DMS114 treated with DMSO at 0.1 percent for 48 hours (cell line): ENCODE measurements around the gene MINDY2.

ENCODE experiments used
- DNase-seq: peaks from one replicate; lab custom pipeline; 2025; ENCODE audit not compliant: unreplicated experiment; lab: John Stamatoyannopoulos, UW

MINDY2 gene

GRCh38 chr15:58770857-58771620 is at the start of gene MINDY2:
TSS of gene MINDY2 (plus strand) at chr15:58771302. CDS start at chr15:58771396, 94 bp downstream.
- DNase-seq = peak; percentile 97

GRCh38 chr15:58724466-58724865 is 46.6 kb upstream of the MINDY2 start:
- DNase-seq = no peak

- DNase-seq = no peak
These were observed 44.2 kb upstream of the MINDY2 start for GRCh38 chr15:58726867-58727266.

GRCh38 chr15:58731756-58732535 is 39.2 kb upstream of the MINDY2 start:
- no peak for DNase-seq

GRCh38 chr15:58732625-58733363 is 38.3 kb upstream of the MINDY2 start:
- DNase-seq = no peak

GRCh38 chr15:58734859-58735258 is 36.2 kb upstream of the MINDY2 start:
- no peak for DNase-seq

GRCh38 chr15:58736018-58736643 is 35.0 kb upstream of the MINDY2 start:
- no peak for DNase-seq

GRCh38 chr15:58737298-58737697 is 33.8 kb upstream of the MINDY2 start:
- no peak for DNase-seq

- no peak for DNase-seq
These were observed 32.9 kb upstream of the MINDY2 start for GRCh38 chr15:58738046-58738707.

- DNase-seq = no peak
These were observed 30.7 kb upstream of the MINDY2 start for GRCh38 chr15:58740436-58740835.

- DNase-seq = no peak
These were observed 30.1 kb upstream of the MINDY2 start for GRCh38 chr15:58741032-58741431.

- no peak for DNase-seq
These were observed 28.9 kb upstream of the MINDY2 start for GRCh38 chr15:58742022-58742813.

- no peak for DNase-seq
These were observed 28.1 kb upstream of the MINDY2 start for GRCh38 chr15:58742819-58743502.

- no peak for DNase-seq
These were observed 24.9 kb upstream of the MINDY2 start for GRCh38 chr15:58746174-58746573.

- no peak for DNase-seq
These were observed 22.9 kb upstream of the MINDY2 start for GRCh38 chr15:58748040-58748851.

GRCh38 chr15:58748852-58749531 is 22.1 kb upstream of the MINDY2 start:
- DNase-seq = peak; percentile 29

- DNase-seq = peak; percentile 98
These were observed 21.4 kb upstream of the MINDY2 start, which contains the start of gene ADAM10 for GRCh38 chr15:58749532-58750337. TSS of gene ADAM10 (minus strand) at chr15:58749707. CDS start at chr15:58749534, 173 bp downstream.
